Measurements from ENCODE around the gene MTHFD1L.
"Not testable (repeated sequence)": the region's sequence is repeated elsewhere in the genome, so short reads cannot be mapped to it uniquely, and the experiment has no call there.

Gene MTHFD1L

DNA sequence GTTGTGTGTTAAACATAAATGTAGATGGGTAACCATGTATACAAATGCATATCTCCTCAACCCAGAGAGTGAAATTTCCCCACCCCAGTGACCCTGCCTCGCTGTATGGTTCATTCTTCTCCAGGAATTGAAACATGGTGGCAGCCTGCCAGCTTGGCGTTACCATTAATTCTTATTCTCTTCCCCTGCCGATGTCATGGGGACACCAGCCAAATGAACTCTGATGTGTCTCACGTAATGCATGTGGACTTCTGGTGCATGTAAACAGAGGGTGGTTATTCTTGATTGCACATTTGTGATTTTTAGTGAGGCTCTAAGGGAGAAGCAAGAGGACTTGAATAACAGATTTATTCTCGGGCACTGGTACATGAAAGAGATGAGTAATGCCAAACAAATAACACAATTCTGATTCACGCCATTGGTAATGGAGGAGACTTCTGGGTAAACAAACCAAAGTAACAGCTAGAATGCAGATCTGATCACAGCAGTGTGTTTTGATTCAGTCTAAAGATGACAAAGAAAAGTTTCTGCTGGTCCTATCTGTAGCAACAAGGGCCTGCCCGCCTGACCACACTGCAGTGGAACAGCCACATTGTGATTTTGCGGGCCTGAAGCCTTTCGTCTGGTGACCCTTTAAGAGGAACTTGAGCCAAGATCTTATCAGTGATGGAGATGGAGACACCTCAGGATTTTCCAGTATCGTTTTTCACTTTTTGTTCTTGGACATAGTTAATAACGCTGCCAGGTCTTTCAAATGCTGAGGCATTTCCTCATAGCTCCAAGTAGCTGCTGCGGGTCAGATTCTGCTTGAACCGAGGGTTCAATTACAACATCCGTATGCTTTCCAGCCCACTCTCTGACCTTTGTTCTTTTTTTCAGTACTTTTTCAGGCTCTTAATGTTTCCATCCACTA, 202.4 kb downstream of the MTHFD1L start:
- peak; percentile 28 for DNase-seq (ENCODE audit: low spot score)

- no peak for DNase-seq (ENCODE audit: low spot score)
Observed at GRCh38 chr6:151068761-151069312, 203.3 kb downstream of the MTHFD1L start.

GRCh38 chr6:151069641-151070040, 204.1 kb downstream of the MTHFD1L start:
- DNase-seq (ENCODE audit: low spot score) = no peak

DNA sequence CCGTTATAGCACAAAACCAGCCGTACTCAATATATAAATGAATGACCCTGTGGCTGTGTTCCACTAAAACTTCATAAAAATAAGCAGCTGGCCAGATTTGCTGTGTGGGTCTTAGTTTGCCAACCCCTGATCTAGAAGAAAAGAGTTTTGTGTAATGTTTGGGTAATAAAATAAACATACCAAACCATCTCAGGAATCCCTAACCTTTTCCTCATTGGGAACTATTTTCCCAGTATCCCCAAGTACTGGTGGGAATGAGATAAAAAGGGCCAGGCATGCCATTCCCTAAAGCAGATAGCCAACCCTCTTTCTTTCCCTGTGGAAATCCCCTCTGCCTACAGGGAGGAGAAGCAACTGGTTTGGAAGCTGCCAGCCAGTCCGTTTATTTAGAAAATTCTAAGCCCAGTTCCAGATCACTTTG, 205.1 kb downstream of the MTHFD1L start:
- no peak for DNase-seq (ENCODE audit: low spot score)

DNA sequence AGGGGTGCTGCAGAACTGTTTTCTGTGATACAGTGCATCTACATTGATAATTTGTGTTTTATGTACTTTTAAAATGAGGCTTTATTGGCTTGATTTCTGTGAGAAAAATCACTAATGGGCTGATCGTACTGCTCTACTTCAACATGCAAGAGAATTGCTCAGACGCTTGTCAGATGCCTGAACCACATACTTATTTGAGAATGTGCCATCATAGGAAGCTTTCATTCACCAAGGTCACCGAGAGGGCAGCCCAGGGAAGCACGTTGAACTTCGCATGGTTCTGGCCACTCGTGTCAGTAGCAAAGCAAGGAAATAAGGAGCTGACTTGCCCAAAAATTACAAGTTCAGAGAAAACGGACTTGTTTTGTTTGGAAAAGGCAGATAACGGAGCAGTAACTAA, 205.8 kb downstream of the MTHFD1L start:
- no peak for DNase-seq (ENCODE audit: low spot score)

DNA sequence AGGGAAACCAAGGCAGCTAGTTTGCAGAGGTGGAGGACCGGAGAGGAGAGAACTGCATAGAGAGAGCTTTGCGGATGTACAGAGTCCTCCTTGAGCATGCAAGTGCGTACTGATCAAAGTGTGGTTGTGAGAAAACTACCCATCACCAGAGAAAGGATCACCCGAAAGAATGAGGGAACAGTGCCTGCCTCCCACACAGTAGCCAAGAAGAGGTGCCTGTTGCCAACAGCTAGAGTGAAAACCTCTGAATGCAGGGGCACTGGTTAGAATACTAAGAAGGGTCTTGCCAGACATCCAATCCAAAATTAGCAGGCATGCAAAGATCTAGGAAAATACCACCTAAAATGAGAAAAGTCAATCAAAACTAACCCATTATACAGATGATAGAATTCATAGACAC, 207.6 kb downstream of the MTHFD1L start:
- DNase-seq (ENCODE audit: low spot score) = no peak

DNA sequence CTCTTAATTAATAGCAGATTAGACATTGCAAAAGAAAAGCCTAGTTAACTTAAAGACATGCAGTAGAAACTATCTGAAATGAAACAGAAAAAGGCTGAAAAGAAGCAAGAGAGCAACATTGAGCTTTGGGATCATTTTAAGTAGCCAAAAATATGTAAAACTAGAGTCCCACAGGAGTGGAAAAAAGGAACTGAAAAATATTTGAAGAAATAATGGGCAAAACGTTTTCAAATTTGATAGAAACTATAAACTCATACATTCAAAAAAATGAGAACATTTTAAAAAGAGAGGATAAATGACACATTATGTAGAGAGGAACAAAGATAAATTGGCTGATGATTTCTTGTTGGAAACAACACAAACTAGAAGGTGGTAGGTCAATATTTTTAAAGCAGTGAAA, 208.2 kb downstream of the MTHFD1L start:
- DNase-seq (ENCODE audit: low spot score) = no peak

- no peak for DNase-seq (ENCODE audit: low spot score)
Observed at GRCh38 chr6:151075005-151075404, 209.5 kb downstream of the MTHFD1L start.

DNA sequence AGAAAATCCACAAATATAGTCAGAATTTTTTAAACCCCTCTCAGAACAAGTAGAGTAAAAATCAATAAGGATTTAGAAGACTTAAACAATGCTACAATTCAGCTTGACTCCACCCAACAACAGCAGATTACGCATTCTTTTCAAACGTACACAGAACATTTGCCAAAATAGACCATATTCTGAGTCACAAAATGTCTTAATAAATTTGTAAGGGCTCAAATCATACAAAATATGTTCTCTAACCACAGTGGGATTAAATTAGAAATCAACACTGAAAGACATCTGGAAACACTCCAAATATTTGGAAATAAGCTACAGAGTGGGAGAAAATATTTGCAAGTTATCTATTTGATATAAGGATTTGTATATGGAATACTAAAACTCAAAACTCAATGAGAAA, 210.0 kb downstream of the MTHFD1L start:
- no peak for DNase-seq (ENCODE audit: low spot score)

GRCh38 chr6:151075930-151076555, 210.5 kb downstream of the MTHFD1L start:
- DNase-seq (ENCODE audit: low spot score) = no peak

DNA sequence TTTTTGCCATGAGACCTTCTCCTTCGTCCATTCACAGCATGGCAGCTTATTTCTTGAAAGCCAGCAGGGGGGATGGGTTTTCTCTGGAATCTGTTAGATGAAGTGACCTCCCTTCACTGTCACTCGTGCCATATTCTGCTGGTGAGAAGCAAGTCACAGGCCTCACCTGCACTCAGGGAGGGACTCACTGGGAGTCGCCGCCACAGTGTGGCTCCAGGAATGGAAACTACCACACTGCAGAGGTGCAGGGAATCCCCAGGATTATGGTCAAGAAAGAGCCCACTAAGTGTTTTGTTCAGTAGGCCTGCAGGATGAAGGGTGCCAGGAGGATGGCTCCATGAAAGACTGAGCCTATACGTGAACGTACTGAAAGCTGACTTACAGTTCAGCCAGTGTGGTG, 213.2 kb downstream of the MTHFD1L start:
- no peak for DNase-seq (ENCODE audit: low spot score)

GRCh38 chr6:151081656-151082055, 216.2 kb downstream of the MTHFD1L start:
- no peak for DNase-seq (ENCODE audit: low spot score)

DNA sequence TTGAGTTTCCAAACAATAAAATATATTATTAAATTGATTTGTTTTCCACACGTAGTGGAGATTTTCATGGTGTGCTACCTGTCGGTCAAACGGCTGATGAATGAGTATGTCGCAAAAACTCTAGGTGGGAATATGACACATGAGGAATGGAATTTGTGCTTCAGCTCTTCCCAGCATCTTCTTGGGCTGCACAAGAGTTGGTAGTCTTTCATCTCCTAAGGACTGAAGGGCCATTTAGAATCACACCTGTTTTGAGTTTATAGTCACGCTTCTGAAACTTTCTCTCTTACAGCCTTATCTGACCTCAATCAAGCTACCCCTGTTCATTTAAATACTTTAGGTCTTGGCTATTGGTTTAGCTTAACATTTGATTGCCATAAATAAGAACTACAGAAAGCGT, 216.6 kb downstream of the MTHFD1L start:
- DNase-seq (ENCODE audit: low spot score) = no peak

DNA sequence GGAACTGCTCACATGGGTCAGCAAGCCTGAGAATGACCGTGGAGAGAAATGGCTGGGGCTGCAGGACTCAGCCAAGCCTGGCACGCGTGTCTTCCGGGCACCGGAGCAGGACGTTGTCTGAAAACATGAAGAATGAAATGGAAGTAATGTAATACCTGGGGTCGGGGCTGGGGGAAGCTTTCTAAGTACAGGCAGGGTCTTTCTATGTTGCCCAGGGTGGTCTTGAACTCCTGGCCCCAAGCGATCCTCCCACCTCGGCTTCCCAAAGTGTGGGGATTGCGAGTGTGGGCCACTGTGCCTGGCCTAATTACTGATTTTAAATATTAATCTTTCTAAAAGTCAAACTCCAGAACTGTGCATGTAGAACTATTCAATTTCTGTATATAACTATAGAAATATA, 218.8 kb downstream of the MTHFD1L start:
- DNase-seq (ENCODE audit: low spot score) = no peak

- not testable (repeated sequence) for DNase-seq (ENCODE audit: low spot score)
Observed at GRCh38 chr6:151087055-151087454, 221.6 kb downstream of the MTHFD1L start.

DNA sequence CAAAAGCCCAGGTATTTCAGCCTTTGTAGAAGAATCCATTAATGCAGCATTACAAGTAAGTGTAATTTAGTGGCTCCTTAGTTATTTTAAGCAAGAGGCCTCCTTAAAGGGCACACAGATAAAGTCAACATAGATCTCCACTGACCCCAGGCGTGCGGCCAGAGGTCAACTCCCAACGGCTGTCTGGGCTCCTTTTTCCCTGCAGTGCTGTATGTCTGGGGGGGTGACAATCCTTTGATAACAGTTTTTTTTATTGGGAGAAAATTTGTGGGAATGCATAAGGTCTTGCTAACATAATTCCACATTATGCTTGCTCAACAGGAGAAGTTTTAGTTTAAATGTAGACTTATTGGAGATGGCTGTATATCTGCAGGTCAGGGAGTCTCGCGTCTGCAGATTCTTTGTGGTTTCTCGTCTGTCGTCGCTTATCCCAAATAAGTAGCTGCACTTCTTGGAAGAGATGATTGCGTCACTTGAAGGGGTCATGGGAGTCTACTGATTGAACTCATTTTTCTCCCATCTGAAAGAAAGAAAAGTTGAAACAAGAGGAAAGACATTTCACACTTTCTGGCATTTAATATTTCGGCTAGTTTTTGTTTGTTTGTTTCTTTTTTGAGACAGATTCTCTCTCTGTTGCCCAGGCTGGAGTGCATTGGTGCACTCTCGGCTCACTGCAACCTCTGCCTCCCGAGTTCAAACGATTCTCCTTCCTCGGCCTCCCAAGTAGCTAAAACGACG, 222.5 kb downstream of the MTHFD1L start:
- no peak for DNase-seq (ENCODE audit: low spot score)

DNA sequence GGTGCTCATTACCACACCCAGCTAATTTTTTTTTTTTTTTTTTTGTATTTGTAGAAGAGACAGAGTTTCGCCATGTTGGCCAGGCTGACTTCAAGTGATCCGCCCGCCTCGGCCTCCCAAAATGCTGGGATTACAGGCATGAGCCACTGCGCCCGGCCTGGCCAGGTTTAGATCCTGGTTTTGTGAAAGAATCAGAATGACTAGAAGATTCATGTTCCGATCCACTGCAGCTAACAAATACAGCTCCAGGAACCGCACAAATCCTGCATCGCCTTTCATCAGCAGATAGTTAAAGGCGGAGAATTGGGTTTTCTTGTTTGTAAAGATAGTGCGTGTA, 223.1 kb downstream of the MTHFD1L start:
- no peak for DNase-seq (ENCODE audit: low spot score)

- no peak for DNase-seq (ENCODE audit: low spot score)
Observed at GRCh38 chr6:151088963-151089362, 223.5 kb downstream of the MTHFD1L start.

DNA sequence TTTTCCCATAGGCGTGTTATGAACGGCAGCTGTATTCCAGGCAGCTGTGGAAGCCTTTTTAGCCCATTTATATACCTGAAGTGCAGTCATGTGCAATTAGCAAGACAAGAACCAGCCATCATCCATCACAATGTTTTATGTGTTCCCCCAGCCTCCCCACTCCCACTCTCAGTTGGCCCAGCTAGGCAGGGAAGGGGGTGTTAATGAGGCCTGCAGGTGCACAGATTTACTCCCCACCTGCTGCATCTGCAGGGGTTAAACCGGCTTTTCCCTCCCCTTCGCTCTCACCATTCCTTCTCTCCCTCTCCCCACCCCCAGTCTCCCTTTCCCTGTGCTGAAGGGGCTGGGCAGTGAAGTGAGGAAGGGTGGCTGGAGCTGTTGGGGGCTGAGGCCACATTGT, 224.5 kb downstream of the MTHFD1L start:
- DNase-seq (ENCODE audit: low spot score) = no peak

GRCh38 chr6:151091571-151091970, 226.1 kb downstream of the MTHFD1L start:
- no peak for DNase-seq (ENCODE audit: low spot score)

GRCh38 chr6:151092591-151092990, 227.1 kb downstream of the MTHFD1L start:
- no peak for DNase-seq (ENCODE audit: low spot score)

DNA sequence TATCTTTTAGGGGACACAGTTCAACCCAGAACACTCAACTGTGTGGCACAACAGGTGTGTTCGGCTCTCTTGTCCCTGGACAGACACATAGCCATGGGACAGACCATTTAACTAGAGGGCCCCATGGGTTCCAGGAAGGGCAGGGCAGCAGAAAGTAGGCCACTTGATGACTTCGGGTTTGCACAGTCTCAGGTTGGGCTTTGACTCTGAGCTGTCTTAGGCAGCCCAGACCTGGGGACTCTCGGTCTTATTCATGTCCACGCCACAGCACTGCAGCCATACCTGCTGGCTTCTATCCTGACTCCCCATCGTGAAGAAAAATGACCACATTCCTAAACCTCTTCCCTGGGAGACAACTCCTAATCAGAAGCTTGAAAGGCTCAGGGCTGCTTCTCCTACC, 228.2 kb downstream of the MTHFD1L start:
- no peak for DNase-seq (ENCODE audit: low spot score)

All from cerebellar cortex (tissue), 1 donor.